Stimulated activated naive CD8-positive, alpha-beta T cell treated with anti-CD3 and anti-CD28 coated beads, Interleukin-15, Interleukin-2, amounts not matched to agents 100 ng/mL and 50 ng/mL, for 24 hours (primary cell): Measurements from ENCODE around the gene TBC1D10A.

Source experiments
- H3K27ac Mint-ChIP-seq: one replicate; pipeline ENCODE4 v1.8.0; 2021; ENCODE audit warnings: mild to moderate bottlenecking, mixed read lengths
- H3K27me3 Mint-ChIP-seq: one replicate; pipeline ENCODE4 v1.8.0; 2021; ENCODE audit warnings: mixed read lengths
- H3K36me3 Mint-ChIP-seq: one replicate; pipeline ENCODE4 v1.8.0; 2021; ENCODE audit warnings: low read depth, mixed read lengths
- H3K4me1 Mint-ChIP-seq: one replicate; pipeline ENCODE4 v1.8.0; 2021; ENCODE audit warnings: low read depth, mixed read lengths
- H3K4me3 Mint-ChIP-seq: one replicate; pipeline ENCODE4 v1.8.0; 2021; ENCODE audit warnings: mild to moderate bottlenecking, mixed read lengths
- H3K9me3 Mint-ChIP-seq: one replicate; pipeline ENCODE4 v1.8.0; 2021; ENCODE audit warnings: mixed read lengths

The TBC1D10A gene

GRCh38 chr22:30315962-30316576, 10.7 kb downstream of the TBC1D10A start:
- Mint-ChIP-seq H3K27ac (peak overlapping the region; percentile 81), H3K36me3 (peaks cover 11% of the 10 kb centered on the region), H3K4me3 (no peak overlapping the region), H3K4me1 (peaks cover 96% of the 10 kb centered on the region), H3K27me3 (no peaks in the 10 kb centered on the region), H3K9me3 (no peaks in the 10 kb centered on the region)

GRCh38 chr22:30314915-30315314, 11.8 kb downstream of the TBC1D10A start:
- Mint-ChIP-seq H3K4me1 (peaks cover 98% of the 10 kb centered on the region), H3K36me3 (peaks cover 11% of the 10 kb centered on the region), H3K9me3 (no peaks in the 10 kb centered on the region), H3K27ac (peak overlapping the region; percentile 81), H3K4me3 (peak overlapping the region; percentile 45), H3K27me3 (no peaks in the 10 kb centered on the region)

DNA sequence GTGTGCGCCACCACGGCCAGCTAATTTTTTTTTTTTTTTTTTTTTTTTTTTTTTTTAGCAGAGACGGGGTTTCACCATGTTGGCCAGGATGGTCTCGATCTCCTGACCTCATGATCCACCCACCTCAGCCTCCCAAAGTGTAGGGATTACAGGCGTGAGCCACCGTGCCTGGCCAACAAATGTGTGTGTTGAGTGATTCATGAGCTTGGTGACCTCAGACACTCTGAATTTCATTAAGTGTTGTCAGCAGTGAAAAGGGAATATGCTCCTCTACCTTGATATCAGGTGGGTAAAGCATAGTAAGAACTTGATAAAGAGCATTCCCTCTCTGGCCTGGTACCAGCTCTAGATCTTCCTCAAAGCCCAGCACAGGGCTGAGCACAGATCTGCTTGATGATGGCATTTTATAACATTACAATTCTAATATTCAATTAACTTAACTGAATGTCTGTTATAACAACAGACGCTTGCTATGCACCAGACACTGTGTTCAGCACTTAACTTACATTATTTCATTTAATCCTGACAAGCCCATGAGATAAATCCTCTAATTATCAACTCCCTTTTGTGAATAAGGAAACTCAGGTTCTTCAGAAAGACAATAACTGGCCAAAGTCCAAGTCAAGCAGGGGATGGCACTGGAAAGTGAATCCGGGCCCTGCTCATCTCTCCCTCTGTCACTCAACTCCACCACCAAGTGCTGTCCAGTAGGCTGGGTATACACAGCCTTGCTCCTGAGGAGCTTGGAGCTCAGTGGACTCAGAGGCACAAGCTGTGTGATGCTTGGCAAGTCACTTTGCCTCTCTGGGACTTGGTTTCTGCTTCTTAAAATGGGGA, 13.0 kb downstream of the TBC1D10A start:
- peaks cover 11% of the 10 kb centered on the region for H3K36me3 Mint-ChIP-seq
- no peaks in the 10 kb centered on the region for H3K27me3 Mint-ChIP-seq
- H3K27ac Mint-ChIP-seq, result peak overlapping the region; percentile 86
- peak overlapping the region; percentile 9 for H3K4me3 Mint-ChIP-seq
- H3K9me3 Mint-ChIP-seq, result no peaks in the 10 kb centered on the region
- H3K4me1 Mint-ChIP-seq, result peaks cover 98% of the 10 kb centered on the region

GRCh38 chr22:30312053-30312452, 14.7 kb downstream of the TBC1D10A start:
- Mint-ChIP-seq H3K36me3 (peaks cover 11% of the 10 kb centered on the region), H3K27ac (peak overlapping the region; percentile 78), H3K4me1 (peaks cover 96% of the 10 kb centered on the region), H3K9me3 (no peaks in the 10 kb centered on the region), H3K27me3 (no peaks in the 10 kb centered on the region), H3K4me3 (no peak overlapping the region)

- H3K4me3 Mint-ChIP-seq, result peak overlapping the region; percentile 2
- H3K27me3 Mint-ChIP-seq, result no peaks in the 10 kb centered on the region
- H3K4me1 Mint-ChIP-seq, result peaks cover 98% of the 10 kb centered on the region
- peaks cover 9% of the 10 kb centered on the region for H3K36me3 Mint-ChIP-seq
- peak overlapping the region; percentile 84 for H3K27ac Mint-ChIP-seq
- H3K9me3 Mint-ChIP-seq, result no peaks in the 10 kb centered on the region
These were observed 15.6 kb downstream of the TBC1D10A start for GRCh38 chr22:30310881-30311771.

- Mint-ChIP-seq H3K36me3 (peaks cover 6% of the 10 kb centered on the region), H3K4me1 (peaks cover 98% of the 10 kb centered on the region), H3K27ac (peak overlapping the region; percentile 84), H3K4me3 (peak overlapping the region; percentile 2), H3K27me3 (no peaks in the 10 kb centered on the region), H3K9me3 (no peaks in the 10 kb centered on the region)
These were observed 16.6 kb downstream of the TBC1D10A start for GRCh38 chr22:30309951-30310741.

DNA sequence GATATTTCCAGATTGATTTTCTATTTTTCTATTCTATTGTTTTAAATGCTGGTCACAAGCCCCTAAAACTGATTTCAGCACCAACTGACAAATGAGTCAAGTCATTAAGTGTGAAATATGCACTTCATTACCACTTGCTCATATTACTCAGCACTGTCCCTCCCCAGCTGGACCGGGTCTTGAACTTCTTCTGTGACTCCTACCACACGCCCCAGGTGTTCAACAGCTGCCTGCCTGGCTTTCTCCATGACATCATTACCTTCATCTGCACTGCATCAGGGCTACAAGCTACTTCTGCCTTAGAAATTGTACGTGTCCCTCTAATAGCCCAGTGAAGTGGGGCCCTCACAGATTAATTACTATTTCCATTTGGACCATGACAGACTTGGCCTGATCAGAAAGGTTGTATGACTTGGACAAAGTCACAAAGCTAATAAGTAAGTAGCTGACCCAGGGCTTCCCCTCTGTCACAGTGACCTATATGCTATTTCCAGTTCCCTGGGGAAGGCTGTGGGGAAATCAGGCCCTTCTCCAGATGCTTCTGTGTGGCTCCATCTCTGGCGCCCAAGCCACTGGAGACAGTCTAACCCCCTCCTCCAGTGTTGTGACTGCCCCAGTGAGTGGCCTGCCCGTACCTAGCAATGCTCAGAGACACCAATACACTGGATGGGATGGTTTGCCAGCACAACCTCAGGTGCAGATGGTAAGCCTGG, 18.1 kb downstream of the TBC1D10A start:
- H3K9me3 Mint-ChIP-seq, result no peaks in the 10 kb centered on the region

DNA sequence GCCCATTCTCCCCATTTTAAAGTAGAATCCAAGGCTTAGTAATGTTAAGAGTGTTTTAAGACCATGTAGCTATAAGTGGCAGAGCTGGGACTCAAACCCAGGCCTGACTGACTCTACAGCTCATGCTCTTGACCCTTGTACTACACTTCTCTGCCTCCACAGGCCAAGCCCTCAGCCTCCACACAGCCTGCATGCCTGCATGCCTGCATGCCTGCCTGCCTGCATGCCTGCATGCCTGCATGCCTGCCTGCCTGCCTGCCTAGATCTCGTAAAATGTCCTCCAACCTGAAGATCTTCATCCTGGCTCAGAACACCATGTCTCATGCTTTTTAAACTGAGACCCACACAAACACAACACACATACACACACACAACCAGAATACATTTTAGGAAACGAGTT, 18.6 kb downstream of the TBC1D10A start:
- H3K9me3 Mint-ChIP-seq, result no peaks in the 10 kb centered on the region
- H3K4me1 Mint-ChIP-seq, result peaks cover 98% of the 10 kb centered on the region
- H3K27me3 Mint-ChIP-seq, result no peaks in the 10 kb centered on the region
- no peak overlapping the region for H3K4me3 Mint-ChIP-seq
- peaks cover 6% of the 10 kb centered on the region for H3K36me3 Mint-ChIP-seq
- peak overlapping the region; percentile 84 for H3K27ac Mint-ChIP-seq

More for the DNA sequence above, 18.1 kb downstream of the TBC1D10A start:
- peak overlapping the region; percentile 84 for H3K27ac Mint-ChIP-seq
- H3K4me1 Mint-ChIP-seq, result peaks cover 98% of the 10 kb centered on the region
- H3K4me3 Mint-ChIP-seq, result no peak overlapping the region
- peaks cover 6% of the 10 kb centered on the region for H3K36me3 Mint-ChIP-seq
- no peaks in the 10 kb centered on the region for H3K27me3 Mint-ChIP-seq

DNA sequence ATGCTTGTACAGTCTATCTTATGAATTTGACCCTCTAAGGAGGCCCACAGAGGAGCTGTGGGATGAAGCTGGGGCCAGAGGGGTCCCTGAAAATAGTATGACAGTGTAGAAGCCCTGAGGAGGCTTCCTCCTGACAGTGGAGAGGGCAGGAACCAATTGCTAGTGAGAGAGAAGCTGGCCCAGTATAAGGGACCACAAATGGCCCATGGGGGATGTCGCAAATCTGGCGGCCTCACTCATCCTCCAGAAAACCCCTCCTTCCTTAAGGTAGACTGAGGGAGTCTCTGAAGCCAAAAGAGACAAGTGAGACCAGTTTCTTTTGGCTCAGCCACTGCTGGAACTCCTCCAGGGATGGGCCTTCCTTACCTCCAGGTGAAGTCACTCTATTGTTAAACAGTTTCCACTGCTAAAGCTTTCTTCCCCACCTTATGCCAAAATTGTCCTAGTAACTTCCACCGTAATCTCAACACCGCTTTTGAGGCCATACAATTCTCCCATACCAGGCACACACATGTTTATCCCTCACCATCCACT, 19.6 kb downstream of the TBC1D10A start:
- peak overlapping the region; percentile 70 for H3K4me3 Mint-ChIP-seq

GRCh38 chr22:30306627-30307011, 20.1 kb downstream of the TBC1D10A start:
- Mint-ChIP-seq H3K9me3 (no peaks in the 10 kb centered on the region), H3K4me1 (peaks cover 98% of the 10 kb centered on the region), H3K27me3 (no peaks in the 10 kb centered on the region), H3K36me3 (no peaks in the 10 kb centered on the region), H3K4me3 (peak overlapping the region; percentile 70), H3K27ac (peak overlapping the region; percentile 78)

More for the DNA sequence above, 19.6 kb downstream of the TBC1D10A start:
- H3K9me3 Mint-ChIP-seq, result no peaks in the 10 kb centered on the region
- H3K4me1 Mint-ChIP-seq, result peaks cover 98% of the 10 kb centered on the region
- H3K36me3 Mint-ChIP-seq, result no peaks in the 10 kb centered on the region
- H3K27ac Mint-ChIP-seq, result peak overlapping the region; percentile 78
- no peaks in the 10 kb centered on the region for H3K27me3 Mint-ChIP-seq

- Mint-ChIP-seq H3K4me3 (peak overlapping the region; percentile 70), H3K27me3 (no peaks in the 10 kb centered on the region), H3K9me3 (no peaks in the 10 kb centered on the region), H3K4me1 (peaks cover 98% of the 10 kb centered on the region), H3K27ac (peak overlapping the region; percentile 78), H3K36me3 (peaks cover 5% of the 10 kb centered on the region)
These were observed 20.7 kb downstream of the TBC1D10A start for GRCh38 chr22:30305906-30306626.

GRCh38 chr22:30305519-30305905, 21.2 kb downstream of the TBC1D10A start:
- H3K36me3 Mint-ChIP-seq, result peaks cover 10% of the 10 kb centered on the region

More at GRCh38 chr22:30305519-30305905, 21.2 kb downstream of the TBC1D10A start:
- H3K4me3 Mint-ChIP-seq, result peak overlapping the region; percentile 70
- H3K9me3 Mint-ChIP-seq, result no peaks in the 10 kb centered on the region
- H3K4me1 Mint-ChIP-seq, result peaks cover 98% of the 10 kb centered on the region
- H3K27ac Mint-ChIP-seq, result peak overlapping the region; percentile 78
- H3K27me3 Mint-ChIP-seq, result no peaks in the 10 kb centered on the region
